ENCODE data around the gene HOXD8.

- TF ChIP-seq CTCF (IDR thresholded peaks at IDR 0.05; ENCODE audit: insufficient read depth, low read length, poor library complexity, severe bottlenecking), result no peak
- TF ChIP-seq EZH2phosphoT487 (conservative IDR thresholded peaks at IDR 0.05; ENCODE audit: low read length), result no peak
Measured at GRCh38 chr2:176109192-176109901, 20.2 kb upstream of the HOXD8 start.
